Measurements from ENCODE around the gene CLDN4. TPM values are rescaled to one million over a fixed set of nuclear protein-coding genes. Genes with fewer than 3 reads are reported as not detected.
"Not testable (repeated sequence)": the region's sequence is repeated elsewhere in the genome, so short reads cannot be mapped to it uniquely, and the experiment has no call there.

Gene CLDN4
- total and polyA plus RNA-seq, 8 donors = 2.4 to 523 (median 18.9) TPM; not detected in 1

GRCh38 chr7:73833251-73833919 is 2.6 kb downstream of the CLDN4 start:
- 48 to 67% (median 61%) methylated on average over 13 of the region's 13 CpGs for WGBS, 5 donors
- H3K27me3 ChIP-seq = peaks cover 0 to 71% (median 10%) of the 10 kb centered on the region in 3 donors
- peak overlapping the region in 3 of 5 donors; percentile 22 to 86 (median 56) for H3K27ac ChIP-seq
- no peaks in the 10 kb centered on the region for H3K9me3 ChIP-seq
- peak in 1 of 2 donors; percentile 75 for DNase-seq
- H3K36me3 ChIP-seq = no peaks in the 10 kb centered on the region
- peaks cover 8 to 50% (median 45%) of the 10 kb centered on the region in 4 donors for H3K4me1 ChIP-seq
- intact Hi-C loops (cut with DNase I; ENCODE audit: low total_unique reads) = no loop called here
- H3K4me3 ChIP-seq = peak overlapping the region in 1 of 4 donors; percentile 46
- TF ChIP-seq POLR2A (IDR thresholded peaks at IDR 0.05) = no peak
- no peak for TF ChIP-seq EP300 (IDR thresholded peaks at IDR 0.05)
- no peak for TF ChIP-seq POLR2AphosphoS5 (IDR thresholded peaks at IDR 0.05)
- no peak for TF ChIP-seq CTCF (IDR thresholded peaks at IDR 0.05)

GRCh38 chr7:73834626-73835191 is 3.9 kb downstream of the CLDN4 start:
- Histone ChIP-seq H3K4me3 (no peak overlapping the region), H3K27ac (no peak overlapping the region), H3K27me3 (peaks cover 0 to 58% (median 10%) of the 10 kb centered on the region in 3 donors), H3K36me3 (no peaks in the 10 kb centered on the region), H3K4me1 (peaks cover 2 to 37% (median 33%) of the 10 kb centered on the region in 4 donors), H3K9me3 (no peaks in the 10 kb centered on the region)
- no peak for TF ChIP-seq POLR2A (IDR thresholded peaks at IDR 0.05)
- TF ChIP-seq EP300 (IDR thresholded peaks at IDR 0.05) = no peak
- TF ChIP-seq POLR2AphosphoS5 (IDR thresholded peaks at IDR 0.05) = no peak
- TF ChIP-seq CTCF (IDR thresholded peaks at IDR 0.05) = no peak
- 79 to 100% (median 88%) methylated on average over 2 to 11 of the region's 11 CpGs for WGBS, 5 donors
- intact Hi-C loops (cut with DNase I; ENCODE audit: low total_unique reads) = no loop called here
- no peak for DNase-seq

GRCh38 chr7:73837167-73837566 is 6.4 kb downstream of the CLDN4 start:
- Histone ChIP-seq H3K27me3 (peaks cover 0 to 34% (median 1%) of the 10 kb centered on the region in 3 donors), H3K4me1 (peaks cover 5 to 21% (median 19%) of the 10 kb centered on the region in 4 donors)
- H3K36me3 ChIP-seq; DNase-seq; intact Hi-C loops (cut with DNase I; ENCODE audit: low total_unique reads); H3K9me3 ChIP-seq; H3K27ac ChIP-seq; H3K4me3 ChIP-seq: not testable (repeated sequence)

GRCh38 chr7:73838642-73839041 is 7.8 kb downstream of the CLDN4 start:
- Histone ChIP-seq H3K4me1 (peaks cover 5 to 15% (median 11%) of the 10 kb centered on the region in 4 donors), H3K9me3 (no peaks in the 10 kb centered on the region), H3K27me3 (peaks cover 0 to 22% (median 0%) of the 10 kb centered on the region in 3 donors), H3K36me3 (no peaks in the 10 kb centered on the region), H3K4me3 (no peak overlapping the region), H3K27ac (no peak overlapping the region)
- TF ChIP-seq CTCF (IDR thresholded peaks at IDR 0.05) (no peak), POLR2A (IDR thresholded peaks at IDR 0.05) (no peak), POLR2AphosphoS5 (IDR thresholded peaks at IDR 0.05) (no peak), EP300 (IDR thresholded peaks at IDR 0.05) (no peak)
- intact Hi-C loops (cut with DNase I; ENCODE audit: low total_unique reads) = no loop called here
- DNase-seq = no peak
- 60 to 72% (median 63%) methylated on average over 5 to 6 of the region's 6 CpGs for WGBS, 5 donors

- Histone ChIP-seq H3K9me3 (no peaks in the 10 kb centered on the region), H3K27ac (no peak overlapping the region), H3K4me1 (peaks cover 5 to 15% (median 10%) of the 10 kb centered on the region in 4 donors), H3K36me3 (no peaks in the 10 kb centered on the region), H3K27me3 (peaks cover 0 to 15% (median 0%) of the 10 kb centered on the region in 3 donors), H3K4me3 (no peak overlapping the region)
- 87 to 95% (median 89%) methylated on average over 7 of the region's 7 CpGs for WGBS, 5 donors
- TF ChIP-seq EP300 (IDR thresholded peaks at IDR 0.05) = no peak
- no peak for TF ChIP-seq POLR2AphosphoS5 (IDR thresholded peaks at IDR 0.05)
- TF ChIP-seq POLR2A (IDR thresholded peaks at IDR 0.05) = no peak
- no peak for TF ChIP-seq CTCF (IDR thresholded peaks at IDR 0.05)
- intact Hi-C loops (cut with DNase I; ENCODE audit: low total_unique reads) = no loop called here
- DNase-seq = no peak
Measured at GRCh38 chr7:73839290-73839689, 8.5 kb downstream of the CLDN4 start.

Measured in stomach (tissue), 9 donors.